SIG-M5 treated with dmso at 0.1 percent for 504 hours (cell line): Measurements from ENCODE around the gene LAMTOR5.
A peak's percentile ranks its signal among the peaks of the same experiment; 100 is the strongest.
"Not testable (repeated sequence)": the region's sequence is repeated elsewhere in the genome, so short reads cannot be mapped to it uniquely, and the experiment has no call there.

Source experiments
- DNase-seq: peaks from one replicate; lab custom pipeline; 2025; ENCODE audit not compliant: unreplicated experiment; lab: John Stamatoyannopoulos, UW

LAMTOR5 gene

GRCh38 chr1:110428946-110429345 lies 21.5 kb upstream of the LAMTOR5 start:
- no peak for DNase-seq

- no peak for DNase-seq
These were observed 19.4 kb upstream of the LAMTOR5 start for GRCh38 chr1:110426854-110427253.

DNA sequence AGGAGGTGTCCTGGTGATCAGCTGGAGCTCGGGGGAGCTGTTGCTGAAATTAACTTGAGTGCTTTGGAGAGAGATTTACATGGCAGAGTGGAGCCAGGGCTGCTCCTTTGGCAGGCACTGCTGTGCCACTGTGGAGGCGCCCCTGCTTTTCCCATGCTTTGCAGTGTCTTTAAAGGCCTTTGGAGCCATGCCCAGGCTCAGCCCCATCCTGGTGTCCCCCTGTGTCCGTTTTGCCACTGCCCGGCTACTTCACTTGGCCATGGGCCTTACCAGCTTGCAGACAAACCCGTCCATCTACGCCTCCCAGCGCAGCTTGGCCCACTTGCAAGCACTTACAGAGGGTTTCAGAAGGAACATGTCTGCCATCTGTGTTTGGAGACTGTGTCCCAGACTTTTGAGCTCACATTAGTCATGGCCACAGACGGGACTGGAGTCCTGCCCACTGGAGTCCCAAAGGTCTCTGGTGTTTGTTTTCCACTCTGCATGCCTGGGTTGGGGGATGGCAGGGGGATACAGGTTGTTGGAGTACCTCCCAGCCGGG lies 18.2 kb upstream of the LAMTOR5 start:
- DNase-seq = no peak

DNA sequence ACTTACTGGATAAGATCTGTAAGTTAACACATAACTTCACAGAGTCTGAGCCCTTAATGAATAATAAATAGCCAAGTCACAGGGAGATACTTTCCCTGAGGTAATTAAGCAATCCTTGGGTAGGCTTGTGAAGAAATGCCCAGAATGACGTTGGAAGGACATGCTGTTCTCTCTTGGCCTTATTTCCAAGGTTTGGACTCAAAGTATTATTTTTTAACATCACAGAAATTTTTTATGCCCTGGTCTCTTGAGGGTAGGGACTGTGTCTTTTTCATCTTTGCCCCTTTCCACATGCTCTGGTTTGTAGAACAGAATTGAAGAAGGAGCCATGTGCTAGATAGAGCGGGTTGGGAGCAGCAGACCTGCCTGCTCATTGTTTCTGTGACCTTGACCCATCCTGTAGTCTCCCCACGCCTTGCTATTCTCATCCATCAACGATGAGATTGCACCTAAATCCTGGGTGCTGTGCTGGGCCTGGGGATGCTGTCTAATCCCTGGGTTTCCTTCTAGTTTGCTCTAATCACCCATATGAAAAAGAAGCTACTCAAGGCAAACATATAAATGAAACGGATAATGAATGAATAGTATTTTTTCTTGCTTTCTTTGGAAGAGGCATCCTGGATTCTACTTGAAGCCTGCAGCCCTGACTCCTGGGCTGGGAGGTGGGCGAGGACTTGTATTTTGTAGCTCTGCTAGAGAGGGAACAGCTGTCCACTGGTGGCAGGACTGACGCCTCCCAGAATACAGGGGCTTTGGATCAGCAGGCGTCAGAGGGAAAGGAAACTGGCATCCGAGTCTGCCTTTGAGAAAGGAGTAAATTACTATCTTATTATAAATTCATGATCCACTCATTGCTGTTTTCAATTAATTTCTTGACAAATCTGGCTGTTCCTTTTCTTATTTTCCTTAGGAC lies 17.5 kb upstream of the LAMTOR5 start:
- no peak for DNase-seq

DNA sequence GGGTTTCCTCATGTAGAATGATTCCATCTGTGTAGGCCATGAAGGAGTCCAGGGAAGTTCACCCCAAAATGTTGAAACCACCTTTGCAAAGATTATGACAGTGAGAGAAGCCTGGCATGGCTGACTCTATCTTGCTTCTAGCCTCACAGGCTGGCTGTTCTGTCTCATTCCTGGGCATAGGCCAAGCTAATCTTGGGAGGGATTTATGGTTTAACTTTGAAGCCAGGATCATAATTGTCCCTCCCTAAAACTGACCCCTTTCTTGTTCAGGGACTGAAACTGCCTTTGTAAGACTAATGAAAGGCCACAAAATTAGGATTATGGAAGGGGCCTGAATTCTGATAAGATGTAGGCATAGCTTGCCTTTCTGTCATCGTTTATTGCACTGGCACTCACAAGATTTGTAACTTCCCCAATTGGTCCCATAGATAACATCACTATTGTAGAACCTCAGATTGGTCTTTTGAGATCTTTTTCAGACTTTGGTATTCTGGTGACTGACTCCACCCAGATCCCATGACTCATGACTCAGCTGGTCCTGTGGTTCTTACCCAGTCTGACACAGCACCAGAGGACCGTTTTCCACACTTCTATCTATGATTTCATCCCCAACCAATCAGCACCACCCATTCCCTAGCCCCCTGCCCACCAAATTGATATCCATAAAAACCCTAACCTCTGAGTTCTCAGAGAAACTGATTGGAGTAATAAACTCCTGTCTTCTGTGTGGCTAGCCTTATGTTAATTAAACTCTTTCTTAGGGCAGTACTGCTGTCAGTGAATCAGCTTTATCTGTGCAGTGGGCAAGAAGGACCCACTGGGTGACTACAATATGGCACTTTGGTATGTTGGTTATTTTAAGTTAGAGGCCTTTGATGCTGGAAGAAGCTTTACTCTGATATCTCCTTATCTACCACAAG lies 13.6 kb upstream of the LAMTOR5 start:
- peak; percentile 33 for DNase-seq

DNA sequence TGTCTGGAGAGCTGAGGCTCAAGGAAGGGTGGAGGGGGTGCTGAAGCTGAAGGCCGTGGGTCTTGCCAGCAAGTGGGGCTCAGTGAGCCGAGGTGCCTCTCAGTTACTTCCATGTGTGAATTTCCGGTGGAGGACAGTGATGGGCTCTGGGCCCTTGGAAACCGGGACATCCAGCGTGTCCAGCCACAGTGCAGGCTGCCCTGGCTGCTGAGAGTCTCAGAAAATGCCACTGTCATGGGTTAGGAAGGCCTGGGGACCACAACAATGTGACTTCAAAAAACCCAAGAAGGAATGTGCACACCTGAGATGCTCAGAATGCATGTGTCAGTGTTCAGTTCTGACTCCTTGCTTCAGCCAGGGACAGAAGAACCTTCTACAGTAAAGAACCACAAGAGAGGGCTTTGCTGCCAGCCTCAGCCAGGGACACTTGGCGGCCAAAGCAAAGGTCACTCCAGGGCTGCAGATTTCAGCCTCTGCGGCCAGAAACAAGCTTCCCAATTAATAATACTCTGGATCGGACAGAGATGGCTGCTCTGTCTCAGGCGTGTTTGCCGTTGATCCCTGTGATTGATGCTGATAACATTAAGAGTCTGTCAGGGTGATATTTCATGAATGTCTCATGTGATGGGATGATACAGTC lies 12.6 kb upstream of the LAMTOR5 start:
- no peak for DNase-seq

DNA sequence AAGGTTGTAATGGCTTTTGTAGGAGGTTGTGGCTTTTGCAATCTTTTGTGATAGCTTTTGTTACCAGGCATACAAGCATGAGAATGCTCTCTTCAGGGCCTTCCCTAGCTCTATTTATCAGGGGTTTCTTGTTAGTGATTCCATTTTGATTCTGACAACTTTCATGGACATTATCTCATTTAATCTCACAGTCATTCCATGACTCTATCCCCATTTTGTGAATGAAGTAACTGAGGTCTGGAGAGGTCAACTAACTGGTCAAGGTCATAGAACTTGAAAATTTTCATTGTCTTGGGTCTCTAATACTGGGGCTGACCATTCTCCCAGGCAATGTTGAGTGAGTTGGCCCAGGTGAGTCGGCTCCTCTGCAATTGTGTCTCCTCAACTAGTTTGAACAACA lies 11.2 kb upstream of the LAMTOR5 start:
- no peak for DNase-seq

DNA sequence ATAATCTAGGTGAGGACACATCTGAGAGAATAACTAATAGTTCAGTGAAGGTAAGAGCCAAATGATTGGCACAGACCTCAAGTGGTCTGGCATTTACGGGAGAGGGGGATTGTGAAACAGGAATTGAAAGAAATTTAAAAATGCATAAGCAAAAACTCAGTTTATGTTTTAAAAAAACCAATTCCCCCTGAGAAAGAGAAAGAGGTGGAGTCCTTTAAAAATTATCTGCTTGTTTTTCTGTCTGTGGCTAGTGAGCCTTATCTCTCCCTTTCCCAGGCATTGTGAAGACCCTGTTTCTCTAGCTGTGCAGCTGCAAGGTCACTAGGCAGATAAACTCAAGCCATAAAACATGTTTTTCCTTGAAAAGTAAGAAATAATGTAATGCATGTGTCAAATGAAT lies 5.6 kb upstream of the LAMTOR5 start:
- not testable (repeated sequence) for DNase-seq

GRCh38 chr1:110412576-110412975 lies 5.1 kb upstream of the LAMTOR5 start:
- peak; percentile 65 for DNase-seq

DNA sequence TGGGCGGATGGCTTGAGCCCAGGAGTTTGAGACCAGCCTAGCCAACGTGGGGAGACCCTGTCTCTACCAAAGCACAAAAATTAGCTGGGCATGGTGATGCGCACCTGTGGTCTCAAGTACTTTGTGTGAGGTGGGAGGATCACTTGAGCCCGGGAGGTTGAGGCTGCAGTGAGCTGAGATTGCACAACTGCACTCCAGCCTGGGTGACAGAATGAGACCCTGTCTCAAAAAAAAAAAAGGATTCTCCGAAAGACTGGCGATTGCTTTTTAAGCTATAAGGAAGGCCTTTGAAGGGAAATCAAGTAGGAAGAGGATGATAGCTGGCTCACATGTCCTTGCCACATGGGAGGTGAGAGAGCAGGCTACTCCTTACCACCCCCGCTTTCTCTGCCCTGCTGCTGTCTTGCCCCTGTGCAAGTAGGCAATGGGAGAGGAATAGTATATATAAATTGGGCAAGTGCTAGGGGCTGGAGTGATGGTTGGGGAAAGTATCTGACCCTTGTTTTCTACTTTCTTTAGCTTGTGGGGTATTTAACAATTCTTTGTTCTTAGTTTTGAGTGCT lies 3.8 kb upstream of the LAMTOR5 start:
- no peak for DNase-seq

DNA sequence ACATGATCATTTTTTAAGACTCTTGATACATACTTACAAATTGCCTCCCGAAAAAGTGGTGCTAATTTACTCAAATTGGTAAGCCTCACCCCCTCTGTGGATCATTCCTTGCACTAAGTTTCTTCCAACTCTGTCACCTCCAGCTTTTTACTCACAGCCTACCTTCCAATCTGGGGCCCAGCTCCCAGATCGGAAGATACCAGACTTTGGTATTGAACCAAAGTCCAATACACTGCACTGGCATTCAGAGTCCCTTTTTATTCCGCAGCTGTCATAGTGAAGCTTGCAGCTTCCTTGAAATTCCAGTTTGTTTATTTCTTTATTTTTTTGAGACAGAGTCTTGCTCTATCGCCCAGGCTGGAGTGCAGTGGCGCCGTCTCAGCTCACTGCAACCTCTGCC lies 1.8 kb upstream of the LAMTOR5 start:
- no peak for DNase-seq

DNA sequence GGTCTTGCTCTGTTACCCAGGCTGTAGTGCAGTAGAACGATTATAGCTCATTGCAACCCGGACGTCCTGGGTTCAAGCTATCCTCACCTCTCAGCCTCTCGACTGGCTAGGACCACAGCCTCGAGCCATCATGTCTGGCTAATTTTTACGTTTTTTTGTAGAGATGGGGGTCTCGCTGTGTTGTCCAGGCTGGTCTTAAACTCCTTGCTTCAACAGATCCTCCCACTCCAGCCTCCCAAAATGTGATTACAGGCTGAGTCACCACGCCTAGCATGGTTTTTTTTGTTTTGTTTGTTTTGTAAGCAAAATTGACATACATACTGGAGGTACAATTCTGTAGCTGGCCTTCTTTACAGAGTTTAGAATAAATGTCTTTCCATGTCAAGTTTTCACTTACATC lies 994 bp upstream of the LAMTOR5 start:
- no peak for DNase-seq

- DNase-seq = not testable (repeated sequence)
These were observed 1.1 kb downstream of the LAMTOR5 start for GRCh38 chr1:110406407-110406806.

- DNase-seq = no peak
These were observed 3.1 kb downstream of the LAMTOR5 start for GRCh38 chr1:110404401-110404800.

DNA sequence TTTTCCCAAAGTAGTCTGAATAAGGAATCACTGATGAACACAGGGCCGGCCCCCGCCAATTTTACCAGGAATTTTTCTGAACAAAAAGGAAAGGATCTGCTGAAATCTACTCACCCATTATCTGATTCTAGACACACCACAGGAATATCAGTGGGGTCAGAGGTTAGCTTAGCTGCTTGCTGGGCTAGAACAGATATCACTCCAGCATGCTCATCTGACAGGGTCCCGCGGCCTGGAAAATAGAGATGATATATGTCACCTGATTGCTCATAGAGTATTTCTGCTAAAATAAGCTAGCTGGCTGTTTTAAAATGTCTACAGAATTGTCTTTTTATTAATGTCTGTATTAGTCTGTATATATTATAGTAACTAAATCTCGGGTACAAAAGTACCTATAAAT lies 3.7 kb downstream of the LAMTOR5 start:
- DNase-seq = no peak

- not testable (repeated sequence) for DNase-seq
These were observed 11.1 kb downstream of the LAMTOR5 start for GRCh38 chr1:110396259-110396958.

DNA sequence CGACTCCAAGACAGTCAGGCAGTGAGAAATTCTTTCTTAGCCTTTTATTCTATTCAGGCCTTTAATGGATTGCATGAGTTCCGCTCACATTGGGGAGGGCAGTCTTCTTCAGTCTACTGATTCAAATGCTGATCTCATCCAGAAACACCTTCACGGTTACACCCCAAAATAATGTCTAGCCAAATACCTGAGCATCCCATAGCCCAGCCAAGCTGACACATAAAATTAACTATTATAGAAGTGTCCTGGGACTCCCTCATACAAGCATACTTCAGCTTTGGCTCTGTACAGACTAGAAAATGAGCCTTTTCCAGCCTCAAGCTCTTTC lies 13.0 kb downstream of the LAMTOR5 start:
- DNase-seq = no peak

DNA sequence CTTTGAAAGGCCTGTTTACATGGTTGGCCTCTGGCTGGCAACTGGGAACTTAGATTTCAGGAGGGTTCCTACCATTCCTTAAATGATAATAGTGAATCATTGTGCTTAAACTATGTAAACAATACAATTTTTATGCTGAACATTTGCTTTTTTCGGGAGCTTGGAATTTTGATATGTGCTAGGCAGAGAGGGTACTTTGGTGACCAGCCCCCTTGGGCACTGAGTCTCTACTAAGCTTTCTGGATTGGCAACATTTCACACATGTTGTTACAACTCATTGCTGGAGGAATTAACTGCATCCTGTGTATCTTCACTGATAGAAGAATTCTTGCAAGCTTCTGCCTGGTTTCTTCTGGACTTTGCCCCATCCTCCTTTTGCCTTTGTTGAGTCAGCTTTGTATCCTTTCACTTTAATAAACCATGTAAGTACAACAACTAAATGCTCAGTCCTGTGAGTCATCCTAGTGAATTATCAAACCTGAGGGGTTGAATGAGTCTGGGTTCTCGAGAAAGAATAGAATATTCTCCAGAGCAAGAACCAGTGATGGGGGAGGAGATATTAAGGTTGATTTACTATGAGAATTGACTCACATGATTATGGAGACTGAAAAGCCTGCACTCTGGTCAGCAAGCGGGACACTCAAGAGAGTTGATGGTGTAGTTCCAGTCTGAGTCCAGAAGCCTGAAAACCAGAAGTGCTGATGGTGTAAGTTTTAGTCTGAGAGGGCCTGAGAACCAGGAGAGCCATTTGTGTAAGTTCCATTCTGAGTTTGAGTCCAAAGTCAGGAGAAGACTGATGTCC lies 13.6 kb downstream of the LAMTOR5 start:
- DNase-seq = no peak

DNA sequence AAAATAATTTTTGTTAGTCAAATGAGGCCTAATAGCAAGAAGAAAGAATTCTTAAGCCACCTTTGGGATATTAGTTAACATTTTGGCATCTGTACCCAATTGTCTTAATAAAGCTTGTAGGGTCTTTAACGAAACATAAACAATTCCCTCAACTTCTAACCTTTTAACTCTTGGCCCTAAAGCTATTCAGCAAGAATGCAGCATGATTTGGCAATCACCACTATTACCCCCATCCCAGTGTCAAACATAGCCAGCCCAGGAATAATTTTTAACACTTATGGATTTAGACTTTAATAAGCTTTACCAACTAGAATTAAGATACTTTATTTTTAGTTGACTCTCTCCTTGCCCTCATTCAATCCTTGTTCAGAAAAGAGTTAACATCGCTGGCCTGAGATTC lies 14.2 kb downstream of the LAMTOR5 start:
- no peak for DNase-seq
